ENCODE data around the gene LUZP2. TPM values are rescaled to one million over a fixed set of nuclear protein-coding genes. Genes with fewer than 3 reads are reported as not detected.
"Not testable (repeated sequence)": the region's sequence is repeated elsewhere in the genome, so short reads cannot be mapped to it uniquely, and the experiment has no call there.

The LUZP2 gene
- polyA plus RNA-seq, 1 donor (not counting 4 experiments of a cell fraction or from before 2014, with no cell fraction given): 0.08 TPM

GRCh38 chr11:24965748-24966147 is 468.9 kb downstream of the LUZP2 start:
- Histone ChIP-seq H3K9me1 (ENCODE audit: control insufficient read depth, extremely low read depth, insufficient read depth, low read length) (no peaks in the 10 kb centered on the region), H3K4me1 (ENCODE audit: control insufficient read depth, extremely low read depth, insufficient read depth, low read length) (no peaks in the 10 kb centered on the region), H3K4me3 (ENCODE audit: control insufficient read depth in 2 of 3, extremely low read depth in 1 of 3, insufficient read depth in 2 of 3, low read depth in 1 of 3, low read length in 3 of 3) (no peak overlapping the region), H3K9ac (ENCODE audit: control insufficient read depth, extremely low read depth, insufficient read depth, low read length) (no peak overlapping the region), H3K79me2 (ENCODE audit: control insufficient read depth, insufficient read depth, low read length) (no peaks in the 10 kb centered on the region), H2AFZ (ENCODE audit: control insufficient read depth, low read length) (no peak overlapping the region), H3K36me3 (ENCODE audit: control insufficient read depth in 2 of 2, extremely low read depth in 1 of 2, insufficient read depth in 2 of 2, low read length in 2 of 2) (no peaks in the 10 kb centered on the region), H3K27me3 (ENCODE audit: control insufficient read depth, extremely low read depth, insufficient read depth, low read length) (no peaks in the 10 kb centered on the region), H3K4me2 (ENCODE audit: control insufficient read depth, extremely low read depth, insufficient read depth, low read depth, low read length) (no peak overlapping the region), H3K9me3 (ENCODE audit: control insufficient read depth, low read depth, low read length) (no peaks in the 10 kb centered on the region), H3K27ac (ENCODE audit: control insufficient read depth, insufficient read depth, low read length) (no peak overlapping the region), H4K20me1 (ENCODE audit: control insufficient read depth, extremely low read depth, insufficient read depth, low read length) (no peaks in the 10 kb centered on the region)
- dilution Hi-C loops (cut with MboI; ENCODE audit: extremely low pct_ligation_motif_present, low sequenced_read_pairs): no loop called here
- TF ChIP-seq EZH2 (IDR thresholded peaks at IDR 0.05; ENCODE audit: low read length) (no peak), CTCF (optimal IDR thresholded peaks at IDR 0.05 in 1 of 3, IDR thresholded peaks at IDR 0.05 in 1 of 3, conservative IDR thresholded peaks at IDR 0.05 in 1 of 3; ENCODE audit: extremely low read depth in 1 of 3, insufficient read depth in 2 of 3, low read length in 3 of 3) (no peak)
- FAIRE-seq: no peak
- no peak for DNase-seq (ENCODE audit: low read depth, low spot score)

- H3K27me3 ChIP-seq (ENCODE audit: control insufficient read depth, extremely low read depth, insufficient read depth, low read length); H4K20me1 ChIP-seq (ENCODE audit: control insufficient read depth, extremely low read depth, insufficient read depth, low read length); H3K9me3 ChIP-seq (ENCODE audit: control insufficient read depth, low read depth, low read length); dilution Hi-C loops (cut with MboI; ENCODE audit: extremely low pct_ligation_motif_present, low sequenced_read_pairs); H3K36me3 ChIP-seq (ENCODE audit: control insufficient read depth in 2 of 2, extremely low read depth in 1 of 2, insufficient read depth in 2 of 2, low read length in 2 of 2); H3K4me1 ChIP-seq (ENCODE audit: control insufficient read depth, extremely low read depth, insufficient read depth, low read length); H2AFZ ChIP-seq (ENCODE audit: control insufficient read depth, low read length); H3K4me3 ChIP-seq (ENCODE audit: control insufficient read depth in 2 of 3, extremely low read depth in 1 of 3, insufficient read depth in 2 of 3, low read depth in 1 of 3, low read length in 3 of 3); H3K9ac ChIP-seq (ENCODE audit: control insufficient read depth, extremely low read depth, insufficient read depth, low read length); FAIRE-seq; H3K79me2 ChIP-seq (ENCODE audit: control insufficient read depth, insufficient read depth, low read length); H3K4me2 ChIP-seq (ENCODE audit: control insufficient read depth, extremely low read depth, insufficient read depth, low read depth, low read length); H3K27ac ChIP-seq (ENCODE audit: control insufficient read depth, insufficient read depth, low read length); DNase-seq (ENCODE audit: low read depth, low spot score); H3K9me1 ChIP-seq (ENCODE audit: control insufficient read depth, extremely low read depth, insufficient read depth, low read length): not testable (repeated sequence)
Measured at GRCh38 chr11:24993903-24994302, 497.1 kb downstream of the LUZP2 start.

GRCh38 chr11:24999929-25000328 is 503.1 kb downstream of the LUZP2 start:
- H3K9me1 ChIP-seq (ENCODE audit: control insufficient read depth, extremely low read depth, insufficient read depth, low read length); FAIRE-seq; H4K20me1 ChIP-seq (ENCODE audit: control insufficient read depth, extremely low read depth, insufficient read depth, low read length); H3K9ac ChIP-seq (ENCODE audit: control insufficient read depth, extremely low read depth, insufficient read depth, low read length); H3K4me2 ChIP-seq (ENCODE audit: control insufficient read depth, extremely low read depth, insufficient read depth, low read depth, low read length); dilution Hi-C loops (cut with MboI; ENCODE audit: extremely low pct_ligation_motif_present, low sequenced_read_pairs); H3K27me3 ChIP-seq (ENCODE audit: control insufficient read depth, extremely low read depth, insufficient read depth, low read length); H3K27ac ChIP-seq (ENCODE audit: control insufficient read depth, insufficient read depth, low read length); H3K36me3 ChIP-seq (ENCODE audit: control insufficient read depth in 2 of 2, extremely low read depth in 1 of 2, insufficient read depth in 2 of 2, low read length in 2 of 2); H3K4me1 ChIP-seq (ENCODE audit: control insufficient read depth, extremely low read depth, insufficient read depth, low read length); H2AFZ ChIP-seq (ENCODE audit: control insufficient read depth, low read length); DNase-seq (ENCODE audit: low read depth, low spot score); H3K4me3 ChIP-seq (ENCODE audit: control insufficient read depth in 2 of 3, extremely low read depth in 1 of 3, insufficient read depth in 2 of 3, low read depth in 1 of 3, low read length in 3 of 3); H3K9me3 ChIP-seq (ENCODE audit: control insufficient read depth, low read depth, low read length); H3K79me2 ChIP-seq (ENCODE audit: control insufficient read depth, insufficient read depth, low read length): not testable (repeated sequence)
